Measurements from ENCODE around the gene SAMD13. TPM values are rescaled to one million over a fixed set of nuclear protein-coding genes. Genes with fewer than 3 reads are reported as not detected.

SAMD13 gene
- total RNA-seq, 1 donor from 2014 or later: not detected

GRCh38 chr1:84330125-84330984 lies 28.8 kb downstream of the SAMD13 start:
- no peak for TF ChIP-seq CTCF (IDR thresholded peaks at IDR 0.05; ENCODE audit: partially characterized antibody, unreplicated experiment)
- Mint-ChIP-seq H3K4me1 (ENCODE audit: low read depth, unreplicated experiment) (no peaks in the 10 kb centered on the region), H3K4me3 (ENCODE audit: unreplicated experiment) (no peak overlapping the region), H3K27ac (ENCODE audit: unreplicated experiment) (no peak overlapping the region), H3K27me3 (ENCODE audit: unreplicated experiment) (no peaks in the 10 kb centered on the region), H3K36me3 (ENCODE audit: unreplicated experiment) (peaks cover 5% of the 10 kb centered on the region), H3K9me3 (ENCODE audit: unreplicated experiment) (no peaks in the 10 kb centered on the region)
- DNase-seq: no peak

GRCh38 chr1:84339503-84339902 lies 38.0 kb downstream of the SAMD13 start:
- Mint-ChIP-seq H3K9me3 (ENCODE audit: unreplicated experiment) (peaks cover 5% of the 10 kb centered on the region), H3K27me3 (ENCODE audit: unreplicated experiment) (no peaks in the 10 kb centered on the region), H3K4me1 (ENCODE audit: low read depth, unreplicated experiment) (no peaks in the 10 kb centered on the region), H3K4me3 (ENCODE audit: unreplicated experiment) (no peak overlapping the region), H3K27ac (ENCODE audit: unreplicated experiment) (no peak overlapping the region), H3K36me3 (ENCODE audit: unreplicated experiment) (peaks cover 8% of the 10 kb centered on the region)
- no peak for TF ChIP-seq CTCF (IDR thresholded peaks at IDR 0.05; ENCODE audit: partially characterized antibody, unreplicated experiment)
- DNase-seq: no peak

- Mint-ChIP-seq H3K36me3 (ENCODE audit: unreplicated experiment) (no peaks in the 10 kb centered on the region), H3K27me3 (ENCODE audit: unreplicated experiment) (no peaks in the 10 kb centered on the region), H3K4me3 (ENCODE audit: unreplicated experiment) (no peak overlapping the region), H3K9me3 (ENCODE audit: unreplicated experiment) (peaks cover 2% of the 10 kb centered on the region), H3K4me1 (ENCODE audit: low read depth, unreplicated experiment) (no peaks in the 10 kb centered on the region), H3K27ac (ENCODE audit: unreplicated experiment) (no peak overlapping the region)
- TF ChIP-seq CTCF (IDR thresholded peaks at IDR 0.05; ENCODE audit: partially characterized antibody, unreplicated experiment): no peak
- no peak for DNase-seq
Observed at GRCh38 chr1:84344286-84344685, 42.8 kb downstream of the SAMD13 start.

GRCh38 chr1:84345220-84345619 lies 43.7 kb downstream of the SAMD13 start:
- H3K4me3 Mint-ChIP-seq (ENCODE audit: unreplicated experiment): no peak overlapping the region
- no peaks in the 10 kb centered on the region for H3K27me3 Mint-ChIP-seq (ENCODE audit: unreplicated experiment)
- peaks cover 2% of the 10 kb centered on the region for H3K9me3 Mint-ChIP-seq (ENCODE audit: unreplicated experiment)
- H3K4me1 Mint-ChIP-seq (ENCODE audit: low read depth, unreplicated experiment): no peaks in the 10 kb centered on the region
- H3K27ac Mint-ChIP-seq (ENCODE audit: unreplicated experiment): no peak overlapping the region
- no peak for DNase-seq
- TF ChIP-seq CTCF (IDR thresholded peaks at IDR 0.05; ENCODE audit: partially characterized antibody, unreplicated experiment): no peak
- no peaks in the 10 kb centered on the region for H3K36me3 Mint-ChIP-seq (ENCODE audit: unreplicated experiment)

- no peaks in the 10 kb centered on the region for H3K36me3 Mint-ChIP-seq (ENCODE audit: unreplicated experiment)
Observed at GRCh38 chr1:84347271-84347931, 45.9 kb downstream of the SAMD13 start.

More at GRCh38 chr1:84347271-84347931, 45.9 kb downstream of the SAMD13 start:
- H3K27ac Mint-ChIP-seq (ENCODE audit: unreplicated experiment): no peak overlapping the region
- no peaks in the 10 kb centered on the region for H3K9me3 Mint-ChIP-seq (ENCODE audit: unreplicated experiment)
- no peak overlapping the region for H3K4me3 Mint-ChIP-seq (ENCODE audit: unreplicated experiment)
- H3K27me3 Mint-ChIP-seq (ENCODE audit: unreplicated experiment): no peaks in the 10 kb centered on the region
- no peak for DNase-seq
- TF ChIP-seq CTCF (IDR thresholded peaks at IDR 0.05; ENCODE audit: partially characterized antibody, unreplicated experiment): no peak
- no peaks in the 10 kb centered on the region for H3K4me1 Mint-ChIP-seq (ENCODE audit: low read depth, unreplicated experiment)

All from glutamatergic neuron (in vitro differentiated cells).